ENCODE measurements around the gene RAB40B.
"Not testable (repeated sequence)": the region's sequence is repeated elsewhere in the genome, so short reads cannot be mapped to it uniquely, and the experiment has no call there.

RAB40B gene, protein sequence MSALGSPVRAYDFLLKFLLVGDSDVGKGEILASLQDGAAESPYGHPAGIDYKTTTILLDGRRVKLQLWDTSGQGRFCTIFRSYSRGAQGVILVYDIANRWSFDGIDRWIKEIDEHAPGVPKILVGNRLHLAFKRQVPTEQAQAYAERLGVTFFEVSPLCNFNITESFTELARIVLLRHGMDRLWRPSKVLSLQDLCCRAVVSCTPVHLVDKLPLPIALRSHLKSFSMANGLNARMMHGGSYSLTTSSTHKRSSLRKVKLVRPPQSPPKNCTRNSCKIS

DNA sequence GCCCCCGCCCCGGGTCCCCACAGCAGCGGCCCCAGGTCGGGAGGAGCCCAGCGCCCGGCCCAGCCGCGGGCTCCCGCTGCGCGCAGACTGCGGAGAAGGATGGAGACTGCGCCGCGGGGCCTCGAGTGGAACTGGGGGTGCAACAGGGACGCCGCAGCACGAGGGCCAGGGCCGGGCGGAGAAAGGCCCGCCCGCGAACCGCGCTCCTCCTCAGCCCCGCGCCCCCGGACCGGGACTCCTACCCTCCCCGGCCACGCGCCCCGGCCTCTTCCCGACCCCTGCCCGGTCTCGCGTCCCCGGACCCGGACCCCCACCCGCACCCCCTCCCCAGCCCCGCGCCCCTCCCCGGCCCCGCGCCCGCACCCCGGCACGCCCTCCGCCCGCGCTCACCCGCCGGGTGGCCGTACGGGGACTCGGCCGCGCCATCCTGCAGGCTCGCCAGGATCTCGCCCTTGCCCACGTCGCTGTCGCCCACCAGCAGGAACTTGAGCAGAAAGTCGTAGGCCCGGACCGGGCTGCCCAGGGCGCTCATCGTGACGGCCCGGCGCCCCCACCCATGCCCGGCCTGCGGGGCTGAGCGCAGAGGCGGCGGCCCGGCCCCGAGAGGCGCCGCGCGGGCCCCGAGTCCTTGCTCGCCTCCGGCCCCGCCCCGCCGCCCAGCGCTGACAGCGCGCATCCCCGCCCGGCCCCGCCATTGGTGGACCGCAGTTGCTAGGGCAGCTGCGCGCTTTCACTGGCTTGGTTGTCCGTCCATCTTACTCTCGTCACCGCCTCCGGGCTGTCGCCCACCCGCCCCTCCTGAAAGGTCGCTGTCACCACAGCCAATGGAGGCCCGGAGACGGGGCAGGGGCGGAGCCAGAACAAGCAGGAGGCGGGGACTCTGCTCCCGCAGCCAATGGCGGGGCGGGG lies at the start of gene RAB40B:
Gene RAB40B (minus strand): TSS at position 634 of the 909 bp plus-strand sequence. CDS start 102 bp downstream, at position 532.
- DNase-seq (ENCODE audit: low read depth in 2 of 2), result peak; percentile 97 to 99

DNA sequence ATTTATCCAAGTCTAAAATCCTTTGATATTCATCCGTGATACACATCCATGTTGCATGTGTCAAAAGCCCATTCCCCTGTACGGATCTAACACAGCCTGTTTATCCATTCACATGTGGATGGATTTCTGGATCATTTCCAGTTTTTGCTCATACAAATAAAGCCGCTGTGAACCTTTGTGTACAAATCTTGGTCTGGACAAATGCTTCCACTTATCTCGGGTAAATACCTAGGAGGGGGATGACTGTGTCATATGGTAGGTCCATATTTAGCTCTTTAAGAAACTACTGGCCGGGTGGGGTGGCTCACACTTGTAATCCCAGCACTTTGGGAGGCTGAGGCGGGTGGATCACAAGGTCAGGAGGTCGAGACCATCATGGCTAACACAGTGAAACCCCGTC lies 47.0 kb upstream of the RAB40B start:
- DNase-seq (ENCODE audit: low read depth in 2 of 2), result no peak

DNA sequence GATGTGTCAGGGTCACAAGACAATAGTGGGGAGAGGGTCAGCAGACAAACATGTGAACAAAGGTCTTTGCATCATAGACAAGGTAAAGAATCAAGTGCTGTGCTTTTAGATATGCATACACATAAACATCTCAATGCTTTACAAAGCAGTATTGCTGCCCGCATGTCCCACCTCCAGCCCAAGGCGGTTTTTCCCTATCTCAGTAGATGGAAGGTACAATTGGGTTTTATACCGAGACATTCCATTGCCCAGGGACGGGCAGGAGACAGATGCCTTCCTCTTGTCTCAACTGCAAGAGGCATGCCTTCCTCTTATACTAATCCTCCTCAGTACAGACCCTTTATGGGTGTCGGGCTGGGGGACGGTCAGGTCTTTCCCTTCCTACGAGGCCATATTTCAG lies 46.2 kb upstream of the RAB40B start:
- not testable (repeated sequence) for DNase-seq (ENCODE audit: low read depth in 2 of 2)

DNA sequence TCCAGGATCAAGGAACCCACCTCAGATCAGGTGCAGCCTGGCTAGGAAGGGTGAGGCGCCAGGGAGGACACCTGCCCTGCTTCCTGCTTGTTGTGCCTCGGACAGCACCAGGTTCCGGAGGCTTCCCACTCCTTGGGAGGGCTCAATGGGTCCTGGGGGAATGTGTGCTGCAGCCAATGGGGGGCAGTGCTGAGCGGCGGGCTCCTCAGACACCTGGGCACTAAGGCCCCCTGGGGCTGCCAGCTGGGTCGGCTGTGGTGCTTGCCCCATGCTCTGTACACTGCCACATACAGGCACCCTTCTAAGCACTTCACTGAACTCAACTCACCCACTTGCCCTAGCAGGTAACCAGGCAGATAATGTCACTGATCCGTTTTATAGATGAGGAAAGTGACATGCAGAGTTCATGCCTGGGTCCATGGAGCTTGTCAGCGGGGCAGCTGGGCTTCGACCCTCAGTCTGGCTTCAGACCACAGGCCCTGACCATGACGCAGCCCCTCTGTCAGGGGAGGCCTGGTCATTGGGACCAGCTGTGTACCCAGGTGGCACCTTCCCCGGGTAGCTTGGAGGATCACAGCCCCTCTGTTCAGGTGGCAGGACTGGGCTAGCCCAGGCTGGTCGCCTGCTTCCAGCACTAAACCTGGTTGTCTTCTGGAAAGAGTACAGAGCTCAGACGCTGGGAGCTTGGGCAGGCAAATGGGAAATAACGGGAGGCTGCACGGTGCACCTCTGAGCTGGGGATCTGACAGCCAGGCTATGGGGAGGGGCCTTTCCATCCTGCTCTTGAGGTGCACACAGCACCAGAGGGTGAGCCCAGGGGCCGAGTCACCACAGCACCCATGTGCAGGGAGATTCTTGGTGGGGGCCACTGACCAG lies 45.1 kb upstream of the RAB40B start:
- DNase-seq (ENCODE audit: low read depth in 2 of 2), result no peak

DNA sequence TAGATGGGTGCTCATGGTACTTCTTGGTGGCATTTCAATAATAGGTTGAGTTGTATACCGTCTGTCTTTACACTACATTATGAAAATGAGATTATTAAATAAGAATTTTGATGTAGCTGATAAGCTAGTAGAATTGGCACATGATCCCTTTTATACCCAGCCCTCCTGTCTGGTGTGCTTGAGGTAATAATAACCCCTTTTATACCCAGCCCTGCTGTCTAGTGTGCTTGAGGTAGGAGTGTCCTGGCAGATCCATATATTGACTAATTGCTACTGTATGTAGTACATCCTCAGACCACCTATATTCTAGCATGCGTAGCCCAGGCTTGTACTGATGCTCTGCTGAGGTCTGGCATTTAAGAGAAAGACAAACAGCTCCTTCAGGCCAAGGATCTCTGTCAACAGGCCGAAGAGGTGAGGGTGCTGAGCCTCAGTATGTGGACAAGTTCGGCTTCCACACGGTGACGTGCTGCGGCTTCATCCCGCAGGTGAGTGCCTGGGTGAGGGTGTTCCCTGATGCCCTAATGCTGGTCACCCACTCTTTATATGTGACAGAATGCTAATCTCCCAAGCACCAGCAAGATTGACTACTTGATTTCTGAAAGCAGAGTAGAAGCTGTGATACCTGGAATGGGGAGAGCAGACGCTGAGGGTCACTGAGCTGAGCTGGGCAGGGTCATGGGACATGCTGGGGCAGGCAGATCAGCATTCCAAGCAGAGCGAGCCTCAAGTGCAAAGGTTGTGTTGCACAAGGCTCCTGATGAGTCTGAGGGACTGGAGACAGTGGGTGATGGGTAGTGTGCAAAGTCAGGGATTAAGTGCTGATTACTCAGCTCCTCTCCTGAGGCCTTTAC lies 42.6 kb upstream of the RAB40B start:
- DNase-seq (ENCODE audit: low read depth in 2 of 2), result no peak

DNA sequence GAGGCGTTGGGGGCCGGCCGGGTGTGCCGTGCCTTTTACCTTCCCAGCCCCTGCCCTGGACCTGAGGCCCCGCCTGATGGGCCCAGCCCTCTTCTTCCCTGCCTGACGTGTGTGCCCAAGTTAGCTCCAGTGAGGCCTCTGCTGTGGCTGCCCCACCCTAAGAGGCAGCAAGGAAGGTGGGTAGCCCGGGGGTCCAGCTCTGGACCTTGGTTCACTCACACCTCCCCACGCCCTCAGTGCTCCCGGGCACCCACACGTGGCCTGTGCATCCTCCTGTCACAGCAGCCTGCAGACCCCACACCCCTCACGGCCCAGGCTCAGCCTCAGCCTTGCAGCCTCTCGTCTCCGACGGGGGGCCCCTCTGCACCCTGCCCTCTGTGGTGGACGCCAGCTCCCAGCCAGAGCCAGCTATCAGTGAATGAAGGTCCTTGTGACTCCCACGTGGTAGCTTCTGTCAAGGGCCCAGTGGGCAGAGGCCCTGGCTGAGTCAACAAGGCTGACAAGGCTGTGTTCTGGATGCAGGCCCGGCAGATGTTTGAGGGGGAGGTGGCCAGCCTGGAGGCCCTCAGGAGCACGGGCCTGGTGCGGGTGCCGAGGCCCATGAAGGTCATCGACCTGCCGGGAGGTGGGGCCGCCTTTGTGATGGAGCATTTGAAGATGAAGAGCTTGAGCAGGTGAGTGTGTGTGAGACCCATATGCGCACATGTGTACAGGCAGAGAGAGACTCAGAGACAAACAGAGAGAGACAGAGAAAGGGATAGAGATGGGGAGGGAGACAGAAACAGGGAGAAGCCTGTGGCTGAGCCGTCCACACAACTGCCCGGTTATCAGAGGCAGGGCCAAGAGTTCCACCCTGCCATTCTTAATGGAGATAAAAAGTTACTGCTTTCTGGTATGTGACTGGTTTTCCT lies 39.7 kb upstream of the RAB40B start:
- DNase-seq (ENCODE audit: low read depth in 2 of 2), result no peak

DNA sequence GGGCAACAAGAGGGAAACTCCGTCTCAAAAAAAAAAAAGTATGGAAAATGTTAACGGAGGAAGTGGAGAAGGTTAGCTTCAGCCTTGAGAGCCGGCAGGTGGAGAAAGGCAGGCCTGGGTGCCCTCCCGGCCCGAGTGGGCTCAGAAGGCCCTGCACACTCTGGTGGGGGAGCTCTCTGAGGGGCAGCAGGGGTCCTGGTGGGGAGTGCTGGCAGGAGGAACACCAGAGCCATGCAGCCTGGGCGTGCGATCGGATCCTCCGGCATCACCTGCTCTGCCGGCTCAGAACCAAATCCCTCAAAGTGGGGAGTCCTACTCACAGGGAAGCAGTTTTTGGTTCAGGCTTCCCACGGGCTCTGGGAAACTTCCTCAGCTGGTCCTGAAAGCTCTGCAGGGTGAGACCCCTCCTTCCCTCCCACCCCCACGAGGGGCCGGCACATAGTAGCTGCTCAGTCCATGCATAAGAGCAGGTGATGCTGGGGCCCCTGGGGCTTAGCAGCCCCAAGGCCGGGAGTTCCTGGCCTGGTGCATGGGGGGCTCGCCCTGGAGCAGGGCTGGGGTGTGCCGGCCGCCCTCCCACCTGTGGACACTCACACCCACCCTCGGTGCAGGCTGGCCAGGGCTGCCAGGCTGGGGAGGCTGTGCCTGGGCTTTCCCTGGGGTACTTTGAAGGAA lies 38.1 kb upstream of the RAB40B start:
- no peak for DNase-seq (ENCODE audit: low read depth in 2 of 2)

DNA sequence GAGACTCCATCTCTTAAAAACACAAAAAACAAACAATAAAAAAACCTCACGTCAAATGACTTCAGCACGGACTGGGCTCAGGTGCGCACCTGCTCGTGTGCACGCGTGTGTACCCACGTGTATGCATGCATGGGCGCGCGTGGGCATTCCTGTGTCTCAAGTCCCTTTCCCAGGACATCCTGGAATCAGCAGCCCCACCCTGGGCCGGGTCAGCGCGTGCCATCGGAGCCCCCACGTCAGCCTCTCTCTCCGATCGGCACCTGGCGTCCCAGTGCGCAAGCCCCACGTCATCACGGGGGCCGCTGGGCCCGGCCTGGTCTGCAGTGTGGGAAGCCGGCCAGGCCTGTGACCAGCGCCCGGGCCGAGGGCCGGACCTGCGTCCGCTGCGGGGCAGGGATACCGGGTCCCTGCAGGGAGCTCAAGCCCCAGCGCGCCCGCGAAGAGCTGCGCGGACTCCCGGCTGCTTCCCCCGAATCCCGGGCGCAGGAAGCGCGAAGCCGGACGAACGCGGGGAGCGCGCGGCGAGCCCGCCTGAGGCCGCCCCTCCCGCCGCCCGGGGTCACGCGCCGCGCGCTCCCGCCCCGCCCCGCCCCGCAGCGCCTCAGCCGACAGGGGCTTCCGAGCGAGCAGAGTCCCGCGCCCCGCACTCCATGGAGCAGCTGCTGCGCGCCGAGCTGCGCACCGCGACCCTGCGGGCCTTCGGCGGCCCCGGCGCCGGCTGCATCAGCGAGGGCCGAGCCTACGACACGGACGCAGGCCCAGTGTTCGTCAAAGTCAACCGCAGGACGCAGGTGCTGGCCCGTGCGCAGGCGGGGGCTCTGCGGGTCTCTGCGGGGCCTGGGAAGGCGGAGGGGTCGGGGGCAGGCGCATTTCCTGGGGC lies 36.7 kb upstream of the RAB40B start, which contains the start of gene FN3K:
Gene FN3K (plus strand): TSS at position 629 of the 880 bp plus-strand sequence. CDS start 22 bp downstream, at position 651.
- no peak for DNase-seq (ENCODE audit: low read depth in 2 of 2)

DNA sequence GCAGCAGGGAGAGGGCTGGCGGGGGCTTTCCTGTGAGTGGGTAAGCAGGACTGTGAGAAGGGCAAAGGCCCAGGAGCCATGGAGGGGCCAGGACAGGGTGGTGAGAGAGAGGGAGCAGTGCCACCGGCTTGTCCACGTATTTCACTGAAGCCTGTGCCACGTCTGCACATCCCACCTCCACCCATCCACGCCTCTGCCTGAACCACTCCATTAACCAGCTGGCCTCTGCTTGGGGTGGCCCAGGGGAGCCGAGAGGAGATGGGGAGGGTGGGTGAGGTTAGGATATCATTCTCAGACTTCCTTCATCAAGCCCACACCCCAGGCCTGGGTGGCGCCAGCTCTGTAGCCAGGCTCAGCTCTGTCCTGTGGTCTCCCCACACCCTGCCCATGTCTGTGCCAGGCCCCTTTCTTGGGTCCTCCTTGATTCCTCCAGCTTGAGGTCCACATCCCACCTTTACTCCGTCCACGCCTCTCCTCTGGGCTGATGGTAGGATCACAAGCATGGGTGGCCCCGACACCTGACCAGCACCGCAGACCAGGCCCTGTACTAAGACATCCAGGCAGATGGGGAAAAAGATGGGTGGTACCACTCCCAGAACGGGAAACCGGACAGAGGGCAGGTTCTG lies 33.7 kb upstream of the RAB40B start:
- DNase-seq (ENCODE audit: low read depth in 2 of 2), result no peak

DNA sequence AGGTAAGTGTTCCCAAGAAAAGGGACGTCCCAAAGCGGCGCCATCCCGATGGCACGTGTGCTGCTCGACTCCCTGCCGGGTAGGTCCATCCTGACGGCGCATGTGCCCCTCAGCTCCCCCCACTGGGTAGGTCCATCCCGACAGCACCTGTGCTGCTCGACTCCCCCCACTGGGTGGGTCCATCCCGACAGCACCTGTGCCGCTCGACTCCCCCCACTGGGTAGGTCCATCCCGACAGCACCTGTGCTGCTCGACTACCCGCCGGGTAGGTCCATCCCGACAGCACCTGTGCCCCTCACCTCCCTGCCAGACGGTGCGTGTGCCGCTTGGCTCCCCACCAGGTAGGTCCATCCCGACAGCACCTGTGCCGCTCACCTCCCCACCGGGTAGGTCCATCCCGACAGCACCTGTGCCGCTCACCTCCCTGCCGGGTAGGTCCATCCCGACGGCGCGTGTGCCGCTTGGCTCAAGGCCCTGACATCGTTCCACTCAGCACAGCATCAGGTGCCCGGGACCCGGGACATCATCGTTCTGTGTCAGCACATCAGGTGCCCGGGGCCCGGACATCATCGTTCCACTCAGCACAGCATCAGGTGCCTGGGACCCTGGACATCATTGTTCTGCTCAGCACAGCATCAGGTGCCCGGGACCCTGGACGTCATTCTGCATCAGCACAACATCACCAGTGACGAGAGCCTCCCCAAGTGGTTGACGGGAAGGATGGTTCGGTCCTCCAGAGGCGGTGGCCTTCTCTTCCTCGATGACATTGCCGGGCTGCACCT lies 31.2 kb upstream of the RAB40B start:
- no peak for DNase-seq (ENCODE audit: low read depth in 2 of 2)

DNA sequence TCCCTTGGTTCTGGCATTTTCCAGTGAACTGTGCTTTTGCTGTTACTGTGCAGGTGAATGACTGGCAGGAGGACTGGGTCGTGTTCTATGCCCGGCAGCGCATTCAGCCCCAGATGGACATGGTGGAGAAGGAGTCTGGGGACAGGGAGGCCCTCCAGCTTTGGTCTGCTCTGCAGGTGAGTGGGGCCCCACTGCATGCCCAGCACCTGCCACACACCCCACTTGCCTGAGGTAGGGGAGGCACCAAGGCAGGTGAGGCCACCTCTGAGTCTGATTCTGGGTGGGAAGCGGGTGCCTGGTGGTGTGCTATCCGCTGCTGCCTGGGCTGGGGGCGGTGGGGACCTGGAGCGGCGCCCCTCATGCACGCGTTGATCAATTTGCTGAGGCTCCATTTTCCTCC lies 27.9 kb upstream of the RAB40B start:
- no peak for DNase-seq (ENCODE audit: low read depth in 2 of 2)

DNA sequence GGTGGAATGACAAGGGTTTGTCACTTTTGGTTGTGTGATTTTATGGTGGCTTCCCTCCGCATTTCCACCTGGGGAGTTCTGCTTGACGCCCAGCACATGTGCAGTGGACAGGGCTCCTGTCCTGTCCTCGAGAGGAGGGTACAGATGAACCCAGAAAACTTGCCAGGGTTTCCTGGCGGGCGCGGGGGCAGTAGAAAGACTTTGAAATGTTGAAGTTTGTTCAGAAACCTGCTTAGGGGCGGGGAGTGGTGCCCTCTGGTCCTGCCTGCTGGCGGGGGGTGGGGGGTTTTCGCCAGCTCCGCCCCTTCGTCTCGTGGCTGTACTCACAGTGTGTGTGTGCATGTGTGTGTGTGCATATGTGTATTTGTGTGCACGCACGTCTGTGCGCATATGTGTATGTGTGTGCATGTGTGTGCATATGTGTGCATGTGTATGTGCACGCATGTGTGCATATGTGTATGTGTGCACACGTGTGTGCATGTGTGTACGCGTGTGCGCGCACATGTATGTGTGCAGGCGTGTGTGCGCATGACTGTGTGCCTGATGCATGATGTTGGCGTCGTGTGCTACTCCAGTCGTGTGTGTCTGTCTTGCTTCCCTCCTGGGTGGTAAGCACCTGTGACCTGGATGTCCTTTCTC lies 24.8 kb upstream of the RAB40B start:
- no peak for DNase-seq (ENCODE audit: low read depth in 2 of 2)

DNA sequence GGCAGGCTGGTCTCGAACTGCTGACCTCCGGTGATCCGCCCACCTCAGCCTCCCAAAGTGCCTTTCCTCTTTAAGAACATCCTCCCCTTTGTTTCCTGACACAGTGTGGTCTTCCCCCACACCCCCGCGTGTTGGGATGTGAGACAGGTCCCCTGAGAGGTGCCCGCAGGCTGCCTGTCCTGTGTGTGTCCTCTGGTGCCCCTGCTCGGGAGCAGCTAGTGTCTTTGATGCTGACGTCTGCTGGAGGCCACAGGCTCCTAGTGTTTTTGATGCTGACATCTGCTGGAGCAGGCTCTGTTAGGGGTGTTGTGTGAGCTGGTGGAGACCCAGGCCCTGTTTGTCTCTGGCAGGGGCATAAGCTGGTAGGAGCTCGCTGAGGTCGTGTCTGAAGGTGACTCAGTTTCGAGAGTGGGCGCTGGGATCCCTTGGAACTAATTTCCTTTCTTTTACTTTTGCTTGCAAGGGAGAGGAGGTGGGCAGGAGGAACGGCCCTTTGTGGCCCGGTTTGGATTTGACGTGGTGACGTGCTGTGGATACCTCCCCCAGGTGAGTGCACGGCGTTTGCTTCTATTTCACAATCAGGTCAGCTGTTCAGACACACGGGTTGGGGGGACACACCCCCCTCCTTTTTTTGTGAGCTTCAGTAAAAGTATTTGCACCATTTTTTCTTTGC lies 24.0 kb upstream of the RAB40B start:
- DNase-seq (ENCODE audit: low read depth in 2 of 2), result no peak

DNA sequence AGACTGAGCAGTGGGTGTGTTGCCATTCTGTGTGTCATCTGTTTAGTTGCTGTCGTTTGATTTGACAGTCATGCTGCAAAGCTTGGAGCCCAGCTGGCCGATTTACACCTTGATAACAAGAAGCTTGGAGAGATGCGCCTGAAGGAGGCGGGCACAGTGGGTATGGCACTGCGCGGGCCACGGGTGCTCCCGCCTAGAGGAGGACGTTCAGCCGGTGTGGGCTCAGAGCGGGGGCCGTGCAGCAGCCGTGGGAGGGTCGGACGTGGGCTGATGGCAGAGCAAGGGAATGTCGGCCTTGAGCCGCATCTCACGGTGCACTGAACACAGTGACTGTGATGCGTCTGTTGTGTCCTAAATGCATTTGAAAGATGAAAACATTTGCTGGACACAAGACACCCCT lies 21.7 kb upstream of the RAB40B start:
- no peak for DNase-seq (ENCODE audit: low read depth in 2 of 2)

DNA sequence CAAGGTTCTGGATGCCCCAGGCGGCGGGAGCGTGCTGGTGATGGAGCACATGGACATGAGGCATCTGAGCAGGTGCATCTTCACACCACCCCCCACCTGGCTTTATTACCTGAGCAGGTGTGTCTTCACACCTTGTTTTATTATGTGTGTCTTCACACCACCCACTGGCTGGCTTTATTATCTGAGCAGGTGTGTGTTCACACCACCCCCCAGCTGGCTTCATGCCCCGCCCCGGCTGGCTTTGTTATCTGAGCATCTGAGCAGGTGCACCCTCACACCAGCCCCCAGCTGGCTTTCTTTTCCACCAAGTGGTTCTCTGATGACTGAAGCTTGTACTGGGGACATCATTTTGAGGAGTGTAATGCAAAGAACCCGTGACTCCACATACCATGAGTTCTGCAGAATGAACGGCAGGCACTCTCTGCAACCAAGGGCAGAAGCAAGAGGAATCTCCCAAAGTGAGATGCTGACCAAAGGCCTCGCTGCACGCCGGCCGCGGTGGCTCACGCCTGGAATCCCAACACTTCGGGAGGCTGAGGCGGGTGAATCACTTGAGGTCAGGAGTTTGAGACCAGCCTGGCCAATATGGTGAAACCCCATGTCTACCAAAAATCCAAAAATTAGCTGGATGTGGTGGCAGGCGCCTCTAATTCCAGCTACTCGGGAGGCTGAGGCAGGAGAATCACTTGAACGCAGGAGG lies 20.6 kb upstream of the RAB40B start:
- DNase-seq (ENCODE audit: low read depth in 2 of 2), result no peak

Data from stimulated activated CD4-positive, alpha-beta T cell treated with anti-CD3 and anti-CD28 coated beads, Interleukin-4, amount 100 ng/mL, for 48 hours (primary cell).